Lower leg skin (tissue), 3 donors: ENCODE results near the gene PLN.

Experiments
- CTCF ChIP-seq, 3 donors: fragments of 450-650 bp; IDR thresholded peaks; one replicate each; pipeline ENCODE4 v1.5.1; 2016; ENCODE audit warnings: antibody characterized with exemption in 3 of 3, mild to moderate bottlenecking in 3 of 3, moderate library complexity in 2 of 3
- POLR2A ChIP-seq, 2 donors: fragments of 450-650 bp; IDR thresholded peaks; one replicate each; pipeline ENCODE4 v1.6.1; 2016 to 2017; ENCODE audit warnings: antibody characterized with exemption in 2 of 2, mild to moderate bottlenecking in 1 of 2, moderate library complexity in 1 of 2

- TF ChIP-seq CTCF (IDR thresholded peaks at IDR 0.05) (no peak), POLR2A (IDR thresholded peaks at IDR 0.05) (no peak)
These were observed 21.4 kb downstream of the PLN start for GRCh38 chr6:118569498-118569897.
